CD14-positive monocyte (primary cell): ENCODE data around the gene MEG3. TPM values are rescaled to one million over a fixed set of nuclear protein-coding genes. Genes with fewer than 3 reads are reported as not detected.

Source experiments
- DNase-seq, 3 donors: peaks; one replicate each; pipeline ENCODE4 v3.0.0-alpha.2; 2011 to 2022
- H2AFZ ChIP-seq: 2 replicates; pipeline ENCODE4 v1.6.0; 2012; ENCODE audit warnings: mild to moderate bottlenecking, low read depth, low read length, inconsistent platforms; ENCODE audit not compliant: insufficient read depth, poor library complexity, severe bottlenecking
- H3K27ac ChIP-seq, 2 donors: 1 replicate in 1 of 2; 2 replicates in 1 of 2; pipeline ENCODE4 v1.5.1; 2012 to 2013; ENCODE audit warnings: low read length in 2 of 2, control low read depth in 1 of 2, inconsistent platforms in 1 of 2, low read depth in 1 of 2, mild to moderate bottlenecking in 1 of 2
- H3K27me3 ChIP-seq, 2 donors: one replicate each; pipeline versions ENCODE4 v1.6.0 to v1.6.1; 2011 to 2013; ENCODE audit warnings: low read length in 2 of 2; ENCODE audit not compliant: control insufficient read depth in 2 of 2, insufficient read depth in 2 of 2
- H3K36me3 ChIP-seq, 2 donors: replicated peaks in 1 of 2; 1 replicate in 1 of 2; 2 replicates in 1 of 2; pipeline versions ENCODE4 v1.5.1 to v1.6.1; 2012 to 2013; ENCODE audit warnings: low read length in 2 of 2, control low read depth in 1 of 2, inconsistent platforms in 1 of 2, mild to moderate bottlenecking in 1 of 2; ENCODE audit not compliant: insufficient read depth in 2 of 2, control insufficient read depth in 1 of 2
- H3K4me1 ChIP-seq, 2 donors: 1 replicate in 1 of 2; 2 replicates in 1 of 2; pipeline versions ENCODE4 v1.5.1 to v1.6.1; 2012 to 2013; ENCODE audit warnings: low read length in 2 of 2, control low read depth in 1 of 2, inconsistent platforms in 1 of 2, mild to moderate bottlenecking in 1 of 2, moderate library complexity in 1 of 2; ENCODE audit not compliant: insufficient read depth in 2 of 2, control insufficient read depth in 1 of 2
- H3K4me2 ChIP-seq: replicated peaks from 2 replicates; pipeline ENCODE3; 2012; ENCODE audit warnings: low read length, moderate library complexity, mild to moderate bottlenecking; ENCODE audit not compliant: poor library complexity, severe bottlenecking; ENCODE audit errors: extremely low read depth
- H3K4me3 ChIP-seq, 3 experiments: fragments of 200-600 bp in 1 of 3; sonication (generic) in 1 of 3; replicated peaks in 1 of 3; 1 replicate in 2 of 3; 2 replicates in 1 of 3; pipeline ENCODE4 v1.5.1; 2011 to 2013; ENCODE audit warnings: low read length in 3 of 3, mild to moderate bottlenecking in 3 of 3, control low read depth in 2 of 3, low read depth in 2 of 3, inconsistent platforms in 1 of 3, moderate library complexity in 1 of 3
- H3K79me2 ChIP-seq: 2 replicates; pipeline ENCODE4 v1.6.0; 2012; ENCODE audit warnings: mild to moderate bottlenecking, control low read depth, inconsistent platforms, low read length, moderate library complexity; ENCODE audit not compliant: insufficient read depth
- H3K9ac ChIP-seq: 2 replicates; pipeline ENCODE4 v1.6.0; 2017; ENCODE audit warnings: low read length, mild to moderate bottlenecking; ENCODE audit not compliant: insufficient read depth, poor library complexity, severe bottlenecking
- H3K9me3 ChIP-seq, 2 donors: replicated peaks in 1 of 2; 1 replicate in 1 of 2; 2 replicates in 1 of 2; pipeline versions ENCODE4 v1.5.1 to v1.6.1; 2012 to 2013; ENCODE audit warnings: low read length in 2 of 2, control low read depth in 1 of 2; ENCODE audit not compliant: control insufficient read depth in 1 of 2, insufficient read depth in 1 of 2
- H4K20me1 ChIP-seq: 2 replicates; pipeline ENCODE4 v1.6.0; 2012; ENCODE audit warnings: mild to moderate bottlenecking, low read length, control low read depth, moderate library complexity; ENCODE audit not compliant: insufficient read depth
- H3K27ac Mint-ChIP-seq, 7 donors: one replicate each; pipeline ENCODE4 v1.8.0; 2020; ENCODE audit warnings: mild to moderate bottlenecking in 7 of 7, mixed read lengths in 7 of 7, moderate library complexity in 6 of 7, inconsistent platforms in 2 of 7
- H3K27me3 Mint-ChIP-seq, 3 donors: one replicate each; pipeline ENCODE4 v1.8.0; 2021 to 2022; ENCODE audit warnings: low read depth in 3 of 3, mild to moderate bottlenecking in 3 of 3, mixed read lengths in 3 of 3, moderate library complexity in 3 of 3, inconsistent platforms in 1 of 3
- H3K36me3 Mint-ChIP-seq, 2 donors: one replicate each; pipeline ENCODE4 v1.8.0; 2020; ENCODE audit warnings: mixed read lengths in 2 of 2, inconsistent platforms in 1 of 2, mild to moderate bottlenecking in 1 of 2
- H3K4me1 Mint-ChIP-seq: one replicate; pipeline ENCODE4 v1.8.0; 2020; ENCODE audit warnings: mild to moderate bottlenecking, mixed read lengths
- H3K4me3 Mint-ChIP-seq, 2 donors: one replicate each; pipeline ENCODE4 v1.8.0; 2020; ENCODE audit warnings: mild to moderate bottlenecking in 2 of 2, mixed read lengths in 2 of 2, moderate library complexity in 1 of 2
- H3K9me3 Mint-ChIP-seq, 7 donors: one replicate each; pipeline ENCODE4 v1.8.0; 2020 to 2022; ENCODE audit warnings: mixed read lengths in 7 of 7, mild to moderate bottlenecking in 6 of 7, moderate library complexity in 6 of 7, inconsistent platforms in 2 of 7
- WGBS: methylation state at CpG from one replicate; pipeline ENCODE4 v1.1.5; 2013; ENCODE audit warnings: missing lambda C conversion rate; ENCODE audit not compliant: insufficient coverage; 5-methylcytosine and 5-hydroxymethylcytosine counted together
- intact Hi-C, 2 donors: fragments of 100-400 bp; cut with micrococcal nuclease; formaldehyde crosslinking; loops; one replicate each; pipeline versions ENCODE4 v1.15.0 to v1.15.1; 2023
- polyA plus RNA-seq, 3 donors: library from polyadenylated mRNA; depleted of rRNA in 1 of 3; unstranded in 2 of 3; stranded (reverse) in 1 of 3; fragments of 300-500 nt in 2 of 3; fragments of >200 nt in 1 of 3; fragmentation: Illumina TruSeq in 2 of 3; gene quantifications; 1 replicate in 2 of 3; 2 replicates in 1 of 3; pipeline ENCODE4 v1.2.3, GENCODE V29; 2012 to 2021
- TF ChIP-seq, protein P1 (sequence below): fragments of 200-600 bp; IDR thresholded peaks from one replicate; pipeline ENCODE4 v1.8.0; 2022; ENCODE audit warnings: antibody characterized with exemption, mild to moderate bottlenecking

Gene MEG3
- polyA plus RNA-seq, 3 donors: 1.7 TPM; not detected in 2

DNA sequence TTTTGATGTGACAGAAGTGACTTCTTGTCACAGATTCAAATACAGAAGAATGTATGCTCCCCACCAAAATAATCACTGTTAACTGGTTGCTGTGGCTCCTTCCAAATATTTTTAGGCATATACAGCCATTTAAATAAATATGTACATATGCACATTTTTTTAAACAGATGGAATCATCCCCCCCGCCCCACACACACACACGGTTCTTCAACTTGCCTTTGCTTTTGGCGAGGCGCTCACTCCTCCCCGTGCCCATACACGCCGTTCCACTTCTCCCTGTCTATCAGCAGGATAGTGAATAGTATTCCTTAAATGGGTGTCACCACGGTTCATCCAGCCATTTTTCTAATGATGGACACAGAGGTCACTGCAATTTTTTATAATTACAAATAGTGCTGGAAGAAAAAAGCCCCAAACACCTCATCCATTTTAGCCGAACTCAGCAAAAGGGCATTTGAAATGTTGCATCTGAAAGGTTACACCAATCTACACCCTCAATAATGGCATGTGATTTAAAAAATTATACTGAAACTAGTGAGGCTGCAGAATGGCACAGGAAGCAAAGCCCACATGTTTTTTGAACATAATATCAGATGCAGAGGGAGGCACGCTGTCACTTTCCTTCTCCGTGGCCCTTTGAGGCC lies 39.2 kb upstream of the MEG3 start:
- no peaks in the 10 kb centered on the region for H3K4me1 ChIP-seq
- 63% methylated on average over 1 of the region's 11 CpGs for WGBS
- no peak for DNase-seq
- H3K9me3 ChIP-seq: no peaks in the 10 kb centered on the region
- no peak overlapping the region for H3K4me2 ChIP-seq
- H3K4me3 ChIP-seq: no peak overlapping the region
- Mint-ChIP-seq H3K27ac (no peak overlapping the region), H3K4me3 (no peak overlapping the region), H3K9me3 (no peaks in the 10 kb centered on the region), H3K36me3 (no peaks in the 10 kb centered on the region), H3K4me1 (no peaks in the 10 kb centered on the region), H3K27me3 (peaks cover 1 to 2% (median 1%) of the 10 kb centered on the region in 3 donors)
- no peak overlapping the region for H3K9ac ChIP-seq
- no peak overlapping the region for H2AFZ ChIP-seq
- no peaks in the 10 kb centered on the region for H3K36me3 ChIP-seq
- intact Hi-C loops: no loop called here
- H3K27me3 ChIP-seq: no peaks in the 10 kb centered on the region
- no peaks in the 10 kb centered on the region for H3K79me2 ChIP-seq
- TF ChIP-seq, protein P1, sequence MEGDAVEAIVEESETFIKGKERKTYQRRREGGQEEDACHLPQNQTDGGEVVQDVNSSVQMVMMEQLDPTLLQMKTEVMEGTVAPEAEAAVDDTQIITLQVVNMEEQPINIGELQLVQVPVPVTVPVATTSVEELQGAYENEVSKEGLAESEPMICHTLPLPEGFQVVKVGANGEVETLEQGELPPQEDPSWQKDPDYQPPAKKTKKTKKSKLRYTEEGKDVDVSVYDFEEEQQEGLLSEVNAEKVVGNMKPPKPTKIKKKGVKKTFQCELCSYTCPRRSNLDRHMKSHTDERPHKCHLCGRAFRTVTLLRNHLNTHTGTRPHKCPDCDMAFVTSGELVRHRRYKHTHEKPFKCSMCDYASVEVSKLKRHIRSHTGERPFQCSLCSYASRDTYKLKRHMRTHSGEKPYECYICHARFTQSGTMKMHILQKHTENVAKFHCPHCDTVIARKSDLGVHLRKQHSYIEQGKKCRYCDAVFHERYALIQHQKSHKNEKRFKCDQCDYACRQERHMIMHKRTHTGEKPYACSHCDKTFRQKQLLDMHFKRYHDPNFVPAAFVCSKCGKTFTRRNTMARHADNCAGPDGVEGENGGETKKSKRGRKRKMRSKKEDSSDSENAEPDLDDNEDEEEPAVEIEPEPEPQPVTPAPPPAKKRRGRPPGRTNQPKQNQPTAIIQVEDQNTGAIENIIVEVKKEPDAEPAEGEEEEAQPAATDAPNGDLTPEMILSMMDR: no peak
- no peak overlapping the region for H3K27ac ChIP-seq
- no peaks in the 10 kb centered on the region for H4K20me1 ChIP-seq

DNA sequence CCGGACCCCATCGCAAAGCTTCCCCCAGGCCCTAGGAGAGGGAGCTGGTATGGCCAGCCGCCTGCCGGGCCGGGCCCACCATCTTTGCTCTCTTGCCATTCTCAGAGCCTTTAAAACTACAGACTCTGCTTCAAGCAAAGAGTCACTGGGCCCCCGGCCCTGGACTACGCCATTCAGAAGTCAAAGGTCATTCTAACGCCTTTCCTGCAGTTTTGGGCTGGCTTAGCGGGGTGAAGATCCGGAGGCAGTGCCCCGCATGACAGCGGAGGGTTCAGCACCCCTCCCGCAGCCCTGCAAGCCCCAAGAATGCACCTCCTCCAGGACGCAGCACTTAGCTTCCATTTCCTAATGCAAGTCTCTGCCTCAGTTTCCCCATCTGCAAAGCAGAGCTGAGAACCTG lies 38.3 kb upstream of the MEG3 start:
- intact Hi-C loops: no loop called here
- H3K27me3 Mint-ChIP-seq: peaks cover 1% of the 10 kb centered on the region in 3 donors
- no peak overlapping the region for H3K27ac ChIP-seq
- no peak overlapping the region for H3K27ac Mint-ChIP-seq
- no peak overlapping the region for H3K4me3 ChIP-seq
- H3K4me1 Mint-ChIP-seq: no peaks in the 10 kb centered on the region
- H2AFZ ChIP-seq: no peak overlapping the region
- no peak overlapping the region for H3K4me2 ChIP-seq
- H3K27me3 ChIP-seq: no peaks in the 10 kb centered on the region
- H3K9ac ChIP-seq: no peak overlapping the region
- no peaks in the 10 kb centered on the region for H3K9me3 Mint-ChIP-seq
- H3K4me1 ChIP-seq: no peaks in the 10 kb centered on the region
- TF ChIP-seq, protein P1: no peak
- H3K4me3 Mint-ChIP-seq: no peak overlapping the region
- no peaks in the 10 kb centered on the region for H3K36me3 ChIP-seq
- no peaks in the 10 kb centered on the region for H3K79me2 ChIP-seq
- WGBS: over 99% methylated on average over 12 of the region's 14 CpGs
- H3K36me3 Mint-ChIP-seq: no peaks in the 10 kb centered on the region
- H3K9me3 ChIP-seq: no peaks in the 10 kb centered on the region
- H4K20me1 ChIP-seq: no peaks in the 10 kb centered on the region
- no peak for DNase-seq
